Nephron progenitor cell (in vitro differentiated cells): ENCODE results near the gene VWC2L.

Experiments used
- DNase-seq: peaks from one replicate; pipeline ENCODE4 v3.0.0; 2021
- H3K27ac Mint-ChIP-seq: 2 replicates; pipeline ENCODE4 v1.8.0; 2021; ENCODE audit warnings: mild to moderate bottlenecking, moderate library complexity, mixed read lengths
- H3K27me3 Mint-ChIP-seq: 2 replicates; pipeline ENCODE4 v1.8.0; 2021; ENCODE audit warnings: mild to moderate bottlenecking, low read depth, mixed read lengths; ENCODE audit not compliant: poor library complexity
- H3K36me3 Mint-ChIP-seq: 2 replicates; pipeline ENCODE4 v1.8.0; 2021; ENCODE audit warnings: low read depth, mixed read lengths
- H3K4me1 Mint-ChIP-seq: 2 replicates; pipeline ENCODE4 v1.8.0; 2021; ENCODE audit warnings: mixed read lengths
- H3K4me3 Mint-ChIP-seq: 2 replicates; pipeline ENCODE4 v1.8.0; 2021; ENCODE audit warnings: mild to moderate bottlenecking, moderate library complexity, mixed read lengths
- H3K9me3 Mint-ChIP-seq: 2 replicates; pipeline ENCODE4 v1.8.0; 2021; ENCODE audit warnings: mild to moderate bottlenecking, moderate library complexity, mixed read lengths
- CTCF ChIP-seq: fragments of 200-600 bp; sonication (generic); IDR thresholded peaks from 2 replicates; pipeline ENCODE4 v1.5.0; 2021; ENCODE audit warnings: antibody characterized with exemption

VWC2L gene

GRCh38 chr2:214529021-214529420, 118.2 kb downstream of the VWC2L start:
- TF ChIP-seq CTCF = no peak
- no peaks in the 10 kb centered on the region for H3K4me1 Mint-ChIP-seq
- H3K9me3 Mint-ChIP-seq = no peaks in the 10 kb centered on the region
- H3K36me3 Mint-ChIP-seq = no peaks in the 10 kb centered on the region
- H3K27ac Mint-ChIP-seq = no peak overlapping the region
- no peak for DNase-seq
- H3K4me3 Mint-ChIP-seq = no peak overlapping the region
- peaks cover 9% of the 10 kb centered on the region for H3K27me3 Mint-ChIP-seq

- Mint-ChIP-seq H3K36me3 (no peaks in the 10 kb centered on the region), H3K27me3 (peaks cover 9% of the 10 kb centered on the region)
Measured at GRCh38 chr2:214529514-214529913, 118.7 kb downstream of the VWC2L start.

GRCh38 chr2:214533541-214533940, 122.7 kb downstream of the VWC2L start:
- no peaks in the 10 kb centered on the region for H3K4me1 Mint-ChIP-seq
- no peaks in the 10 kb centered on the region for H3K36me3 Mint-ChIP-seq
- H3K4me3 Mint-ChIP-seq = no peak overlapping the region
- no peak for DNase-seq
- H3K27me3 Mint-ChIP-seq = peaks cover 5% of the 10 kb centered on the region
- no peak overlapping the region for H3K27ac Mint-ChIP-seq
- no peak for TF ChIP-seq CTCF
- H3K9me3 Mint-ChIP-seq = no peaks in the 10 kb centered on the region

More at GRCh38 chr2:214529514-214529913, 118.7 kb downstream of the VWC2L start:
- Mint-ChIP-seq H3K9me3 (no peaks in the 10 kb centered on the region), H3K4me3 (no peak overlapping the region), H3K4me1 (no peaks in the 10 kb centered on the region), H3K27ac (no peak overlapping the region)
- no peak for TF ChIP-seq CTCF
- DNase-seq = no peak

DNA sequence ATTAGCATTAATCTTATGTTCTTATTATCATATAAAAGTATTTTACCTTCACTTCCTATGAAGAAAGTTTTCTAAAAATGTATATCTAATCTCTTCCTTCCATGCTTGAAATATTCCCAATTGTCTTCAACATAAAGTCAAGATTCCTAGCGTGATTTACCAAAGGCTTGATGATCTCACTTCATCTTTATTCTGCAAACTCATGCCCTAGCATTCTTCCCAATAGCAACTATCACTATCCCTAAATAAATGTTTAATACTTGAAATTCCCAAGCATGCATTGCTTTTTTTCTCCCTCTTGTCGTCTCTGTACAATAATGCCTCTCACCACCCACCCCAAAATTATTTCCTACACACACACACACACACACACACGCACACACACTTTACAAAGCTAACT, 125.8 kb downstream of the VWC2L start:
- Mint-ChIP-seq H3K27me3 (peaks cover 5% of the 10 kb centered on the region), H3K27ac (no peak overlapping the region), H3K9me3 (no peaks in the 10 kb centered on the region), H3K4me3 (no peak overlapping the region), H3K4me1 (no peaks in the 10 kb centered on the region), H3K36me3 (no peaks in the 10 kb centered on the region)
- no peak for DNase-seq
- TF ChIP-seq CTCF = no peak

GRCh38 chr2:214537929-214538328, 127.1 kb downstream of the VWC2L start:
- no peak for TF ChIP-seq CTCF
- Mint-ChIP-seq H3K27me3 (no peaks in the 10 kb centered on the region), H3K4me1 (no peaks in the 10 kb centered on the region), H3K4me3 (no peak overlapping the region), H3K36me3 (no peaks in the 10 kb centered on the region), H3K27ac (no peak overlapping the region), H3K9me3 (no peaks in the 10 kb centered on the region)
- no peak for DNase-seq

DNA sequence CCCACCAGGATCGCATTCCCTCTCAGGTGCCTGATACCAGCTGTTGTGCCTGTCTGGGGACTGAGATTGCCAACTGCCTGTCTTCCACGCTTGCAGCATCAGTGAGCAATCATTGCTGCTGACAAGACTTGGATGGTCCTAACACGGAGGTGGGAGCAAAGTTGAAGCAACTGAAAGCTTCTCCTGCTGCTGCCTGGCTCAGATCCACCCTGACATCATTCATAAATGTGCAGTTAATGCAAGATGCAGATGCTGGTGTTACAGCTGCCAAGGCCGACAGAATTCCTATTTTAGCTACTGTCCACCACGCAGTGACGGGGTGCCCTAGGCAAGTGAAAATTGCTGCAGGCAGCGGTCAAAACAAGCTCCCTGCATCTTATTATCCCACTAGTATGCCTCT, 131.4 kb downstream of the VWC2L start:
- DNase-seq = no peak
- H3K9me3 Mint-ChIP-seq = no peaks in the 10 kb centered on the region
- no peaks in the 10 kb centered on the region for H3K36me3 Mint-ChIP-seq
- no peaks in the 10 kb centered on the region for H3K27me3 Mint-ChIP-seq
- H3K27ac Mint-ChIP-seq = no peak overlapping the region
- no peak for TF ChIP-seq CTCF
- no peak overlapping the region for H3K4me3 Mint-ChIP-seq
- no peaks in the 10 kb centered on the region for H3K4me1 Mint-ChIP-seq
